Stimulated activated effector memory CD8-positive, alpha-beta T cell treated with anti-CD3 and anti-CD28 coated beads, Interleukin-12 subunit alpha, Interleukin-12 subunit beta, amount 100 ng/mL, for 72 hours (primary cell): ENCODE results near the gene PCNP.
"Not testable (repeated sequence)": the region's sequence is repeated elsewhere in the genome, so short reads cannot be mapped to it uniquely, and the experiment has no call there.

ENCODE experiments used
- ATAC-seq: fragments of 150-1000 bp; cut with Tn5 transposase; 2 replicates; pipeline ENCODE4 v1.10.0; 2021
- DNase-seq, 2 donors: peaks; one replicate each; pipeline ENCODE4 v3.0.0; 2021 to 2022; ENCODE audit warnings: low spot score in 2 of 2
- H3K27ac Mint-ChIP-seq: one replicate; pipeline ENCODE4 v1.8.0; 2022; ENCODE audit warnings: mild to moderate bottlenecking, mixed read lengths
- H3K36me3 Mint-ChIP-seq: one replicate; pipeline ENCODE4 v1.8.0; 2022; ENCODE audit warnings: mild to moderate bottlenecking, mixed read lengths
- H3K4me1 Mint-ChIP-seq: one replicate; pipeline ENCODE4 v1.8.0; 2022; ENCODE audit warnings: mixed read lengths
- H3K4me3 Mint-ChIP-seq: one replicate; pipeline ENCODE4 v1.8.0; 2022; ENCODE audit warnings: mild to moderate bottlenecking, mixed read lengths
- H3K9me3 Mint-ChIP-seq: one replicate; pipeline ENCODE4 v1.8.0; 2022; ENCODE audit warnings: mixed read lengths

The PCNP gene

DNA sequence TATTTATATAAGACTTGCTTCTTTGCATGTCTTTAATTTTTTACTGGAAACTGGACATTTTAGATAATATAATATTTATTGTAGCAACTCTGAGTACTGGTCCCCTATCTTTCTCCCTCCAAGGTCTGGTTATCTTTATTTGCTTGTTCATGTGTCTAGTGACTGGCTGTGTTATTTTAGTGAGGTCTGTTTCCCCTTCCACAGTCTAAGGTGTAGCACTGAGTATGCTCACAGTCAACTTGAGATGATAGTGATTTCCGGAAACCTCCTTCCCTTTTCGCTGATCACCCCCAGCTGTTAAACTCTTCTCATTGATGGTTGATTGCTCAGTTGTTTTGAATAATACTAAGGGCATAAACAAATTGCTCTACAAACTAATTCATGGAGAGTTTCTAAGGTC is 37.0 kb downstream of the PCNP start:
- ATAC-seq (no peak), DNase-seq (no peak)
- no peaks in the 10 kb centered on the region for H3K9me3 Mint-ChIP-seq
- H3K36me3 Mint-ChIP-seq: no peaks in the 10 kb centered on the region
- no peak overlapping the region for H3K4me3 Mint-ChIP-seq
- no peak overlapping the region for H3K27ac Mint-ChIP-seq
- H3K4me1 Mint-ChIP-seq: no peaks in the 10 kb centered on the region

DNA sequence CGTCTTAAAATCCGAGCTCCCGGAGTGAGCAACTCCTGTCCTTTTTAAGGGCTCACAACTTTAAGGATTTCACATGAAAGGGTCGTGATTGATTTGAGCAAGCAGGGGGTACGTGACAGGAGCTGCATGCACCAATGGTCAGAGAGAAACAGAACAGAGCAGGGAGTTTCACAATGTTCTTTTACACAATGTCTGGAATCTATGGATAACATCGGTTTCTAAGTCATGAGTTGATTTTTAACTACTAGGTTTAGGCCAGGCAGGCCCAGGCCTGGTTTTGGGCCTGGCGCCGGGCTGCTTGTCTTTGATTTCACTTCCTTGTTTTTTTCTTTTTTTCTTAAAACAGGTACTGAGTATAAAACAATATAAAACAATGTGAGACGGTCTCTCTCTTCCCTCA is 39.0 kb downstream of the PCNP start:
- DNase-seq, H3K36me3 Mint-ChIP-seq, ATAC-seq, H3K4me3 Mint-ChIP-seq, H3K9me3 Mint-ChIP-seq, H3K4me1 Mint-ChIP-seq, H3K27ac Mint-ChIP-seq: not testable (repeated sequence)

- DNase-seq (no peak), ATAC-seq (no peak)
- Mint-ChIP-seq H3K27ac (no peak overlapping the region), H3K9me3 (no peaks in the 10 kb centered on the region), H3K4me1 (no peaks in the 10 kb centered on the region), H3K4me3 (no peak overlapping the region), H3K36me3 (no peaks in the 10 kb centered on the region)
Measured at GRCh38 chr3:101615525-101615924, 41.5 kb downstream of the PCNP start.

- no peak for ATAC-seq
- Mint-ChIP-seq H3K4me3 (no peak overlapping the region), H3K27ac (no peak overlapping the region), H3K36me3 (no peaks in the 10 kb centered on the region), H3K9me3 (no peaks in the 10 kb centered on the region), H3K4me1 (no peaks in the 10 kb centered on the region)
- DNase-seq: no peak
Measured at GRCh38 chr3:101617478-101617877, 43.5 kb downstream of the PCNP start.

DNA sequence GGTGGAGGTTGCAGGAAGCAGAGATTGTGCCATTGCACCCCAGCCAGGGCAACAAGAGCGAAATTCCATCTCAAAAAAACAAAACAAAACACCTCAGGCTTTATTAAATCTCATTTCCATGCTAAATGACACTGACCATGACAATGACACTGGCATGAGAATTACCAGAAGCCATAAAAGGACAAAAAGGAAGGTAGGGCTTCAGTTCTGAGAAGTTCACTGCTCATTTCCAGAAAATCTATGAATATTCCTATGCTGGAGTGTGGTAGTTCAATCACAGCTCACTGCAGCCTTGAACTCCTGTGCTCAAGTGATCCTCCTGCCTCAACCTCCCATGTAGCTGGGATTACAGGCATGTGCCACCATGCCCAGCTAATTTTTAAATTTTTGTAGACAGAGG is 44.7 kb downstream of the PCNP start:
- ATAC-seq (no peak), DNase-seq (no peak)
- H3K4me1 Mint-ChIP-seq: no peaks in the 10 kb centered on the region
- H3K4me3 Mint-ChIP-seq: no peak overlapping the region
- H3K36me3 Mint-ChIP-seq: no peaks in the 10 kb centered on the region
- no peak overlapping the region for H3K27ac Mint-ChIP-seq
- no peaks in the 10 kb centered on the region for H3K9me3 Mint-ChIP-seq

- DNase-seq (no peak), ATAC-seq (no peak)
- Mint-ChIP-seq H3K9me3 (no peaks in the 10 kb centered on the region), H3K4me3 (no peak overlapping the region), H3K27ac (no peak overlapping the region), H3K4me1 (no peaks in the 10 kb centered on the region), H3K36me3 (no peaks in the 10 kb centered on the region)
Measured at GRCh38 chr3:101619734-101620133, 45.8 kb downstream of the PCNP start.

GRCh38 chr3:101623656-101624055 is 49.7 kb downstream of the PCNP start:
- DNase-seq (no peak), ATAC-seq (no peak)
- H3K4me1 Mint-ChIP-seq: no peaks in the 10 kb centered on the region

DNA sequence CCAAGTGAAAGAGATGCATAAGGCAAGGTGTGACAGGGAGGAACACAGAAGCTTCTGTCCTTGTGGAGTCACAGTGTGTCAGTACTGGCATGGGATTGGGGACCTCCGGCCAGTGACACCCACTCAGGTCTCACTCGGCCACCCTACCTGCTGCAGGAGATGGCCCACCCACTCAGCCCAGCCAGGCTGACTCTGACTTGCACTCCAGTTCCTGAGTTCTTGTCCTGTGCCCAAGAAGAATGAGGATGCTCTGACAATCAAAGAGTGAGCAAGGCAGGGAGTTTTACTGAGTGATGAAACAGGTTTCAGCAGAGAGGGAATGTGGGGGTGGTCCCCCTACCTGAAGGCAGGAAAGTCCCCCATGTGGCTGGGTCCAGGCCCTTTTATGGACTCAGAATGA is 50.9 kb downstream of the PCNP start:
- ATAC-seq: no peak
- no peaks in the 10 kb centered on the region for H3K9me3 Mint-ChIP-seq
- no peak for DNase-seq

More at GRCh38 chr3:101623656-101624055, 49.7 kb downstream of the PCNP start:
- Mint-ChIP-seq H3K36me3 (no peaks in the 10 kb centered on the region), H3K9me3 (no peaks in the 10 kb centered on the region), H3K27ac (no peak overlapping the region), H3K4me3 (no peak overlapping the region)

DNA sequence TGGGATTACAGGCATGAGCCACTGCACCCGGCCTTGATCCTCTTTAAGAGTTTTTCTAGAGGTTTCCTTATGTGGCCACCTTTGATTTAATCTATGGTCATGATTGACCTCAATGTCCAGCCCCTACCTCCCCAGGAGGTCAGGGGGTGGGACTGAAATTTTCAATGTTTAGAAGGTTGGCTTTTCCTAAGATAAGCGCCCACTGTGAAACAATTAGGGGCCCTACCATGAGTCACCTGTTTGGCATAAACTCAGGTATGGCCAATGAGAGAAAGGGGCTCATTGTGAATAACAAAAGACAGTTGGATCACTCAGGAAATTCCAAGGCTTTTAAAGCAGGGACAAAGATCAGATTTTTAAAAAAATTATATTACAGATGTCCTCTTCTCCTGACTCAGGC is 51.9 kb downstream of the PCNP start:
- H3K4me3 Mint-ChIP-seq: no peak overlapping the region
- no peak overlapping the region for H3K27ac Mint-ChIP-seq
- no peaks in the 10 kb centered on the region for H3K36me3 Mint-ChIP-seq

More for the DNA sequence above, 50.9 kb downstream of the PCNP start:
- H3K4me1 Mint-ChIP-seq: no peaks in the 10 kb centered on the region
- H3K27ac Mint-ChIP-seq: no peak overlapping the region
- no peak overlapping the region for H3K4me3 Mint-ChIP-seq
- H3K36me3 Mint-ChIP-seq: no peaks in the 10 kb centered on the region

DNA sequence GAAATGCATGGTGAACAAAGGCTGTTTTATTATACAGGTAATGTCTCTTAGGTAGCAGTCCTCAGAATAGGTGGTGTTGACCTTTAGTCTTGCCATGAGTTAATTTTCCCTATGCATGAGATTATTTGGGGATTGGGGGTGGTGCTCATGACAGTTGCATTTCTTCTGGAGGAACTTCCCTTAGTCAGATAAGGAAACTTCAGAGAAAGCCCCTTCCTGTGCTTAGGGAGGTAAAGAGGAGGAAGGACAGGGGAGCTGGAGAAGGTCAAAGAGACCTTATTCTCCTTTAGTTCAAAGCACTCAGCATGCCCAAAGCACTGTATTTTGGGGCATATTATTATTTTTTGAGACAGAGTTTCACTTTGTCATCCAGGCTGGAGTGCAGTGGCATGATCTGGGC is 55.2 kb downstream of the PCNP start:
- Mint-ChIP-seq H3K9me3 (no peaks in the 10 kb centered on the region), H3K4me1 (no peaks in the 10 kb centered on the region), H3K27ac (no peak overlapping the region), H3K36me3 (no peaks in the 10 kb centered on the region), H3K4me3 (no peak overlapping the region)
- ATAC-seq: no peak
- DNase-seq: no peak

More for the DNA sequence above, 51.9 kb downstream of the PCNP start:
- DNase-seq (no peak), ATAC-seq (no peak)
- Mint-ChIP-seq H3K9me3 (no peaks in the 10 kb centered on the region), H3K4me1 (no peaks in the 10 kb centered on the region)

- no peak overlapping the region for H3K27ac Mint-ChIP-seq
- H3K36me3 Mint-ChIP-seq: no peaks in the 10 kb centered on the region
- no peak for DNase-seq
- H3K4me1 Mint-ChIP-seq: peaks cover 3% of the 10 kb centered on the region
- no peak overlapping the region for H3K4me3 Mint-ChIP-seq
- H3K9me3 Mint-ChIP-seq: no peaks in the 10 kb centered on the region
- ATAC-seq: no peak
Measured at GRCh38 chr3:101631098-101631796, 57.3 kb downstream of the PCNP start.

GRCh38 chr3:101631959-101632358 is 58.0 kb downstream of the PCNP start:
- not testable (repeated sequence) for H3K36me3 Mint-ChIP-seq, H3K4me1 Mint-ChIP-seq, ATAC-seq, DNase-seq, H3K4me3 Mint-ChIP-seq, H3K9me3 Mint-ChIP-seq
- peak overlapping the region; percentile 37 for H3K27ac Mint-ChIP-seq

GRCh38 chr3:101632586-101632985 is 58.6 kb downstream of the PCNP start:
- Mint-ChIP-seq H3K36me3 (no peaks in the 10 kb centered on the region), H3K9me3 (no peaks in the 10 kb centered on the region), H3K4me3 (no peak overlapping the region), H3K4me1 (peaks cover 7% of the 10 kb centered on the region), H3K27ac (peak overlapping the region; percentile 37)
- ATAC-seq: no peak
- no peak for DNase-seq

DNA sequence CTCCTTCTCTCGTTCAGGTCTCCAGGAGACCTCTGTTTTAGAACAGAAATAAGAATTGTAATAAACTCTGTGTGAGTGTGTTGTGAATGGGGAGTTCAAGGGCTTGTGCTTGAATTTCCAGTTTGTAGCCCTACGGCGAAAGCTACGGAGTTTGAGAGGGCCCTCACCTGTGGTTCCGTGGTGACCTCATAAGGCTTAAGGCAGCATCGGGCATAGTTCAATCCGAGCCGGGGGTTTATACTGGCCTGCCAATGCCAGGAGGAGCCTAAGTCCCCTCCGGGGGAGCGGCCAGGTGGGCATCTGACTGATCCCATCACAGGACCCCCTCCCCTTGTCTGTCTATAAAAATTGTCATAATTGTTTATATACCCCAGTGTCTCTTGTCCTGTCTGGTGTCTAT is 59.2 kb downstream of the PCNP start:
- H3K4me1 Mint-ChIP-seq: peaks cover 7% of the 10 kb centered on the region
- H3K36me3 Mint-ChIP-seq: no peaks in the 10 kb centered on the region
- H3K27ac Mint-ChIP-seq: no peak overlapping the region
- ATAC-seq (no peak), DNase-seq (no peak)
- no peaks in the 10 kb centered on the region for H3K9me3 Mint-ChIP-seq
- no peak overlapping the region for H3K4me3 Mint-ChIP-seq

DNA sequence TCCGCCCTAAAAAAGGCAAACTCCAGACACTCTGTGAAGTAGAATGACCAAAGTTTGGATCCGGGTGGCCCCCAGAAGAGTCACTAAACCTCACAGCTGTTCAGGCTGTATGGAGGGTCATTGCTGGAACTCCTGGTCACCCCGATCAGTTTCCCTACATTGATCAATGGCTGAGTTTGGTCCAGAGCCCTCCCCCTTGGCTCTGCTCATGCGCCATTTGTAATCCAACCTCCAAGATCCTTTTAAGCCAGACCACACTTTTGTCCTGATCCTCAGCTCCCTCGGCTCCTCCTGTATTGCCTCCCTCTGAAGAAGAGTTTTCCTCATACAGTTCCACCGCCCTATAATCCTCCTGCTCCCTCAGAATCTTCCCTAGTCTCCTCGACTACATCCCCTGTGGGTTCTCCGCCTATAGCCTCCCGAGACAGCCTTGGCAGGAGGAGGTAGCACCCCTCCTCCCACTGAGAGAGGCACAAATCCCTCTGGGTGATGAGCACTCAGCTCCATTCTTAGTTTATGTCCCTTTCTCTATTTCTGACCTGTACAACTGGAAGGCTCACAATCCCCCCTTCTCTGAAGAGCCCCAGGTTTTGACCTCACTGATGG is 60.7 kb downstream of the PCNP start:
- no peak for DNase-seq
- Mint-ChIP-seq H3K9me3 (no peaks in the 10 kb centered on the region), H3K36me3 (no peaks in the 10 kb centered on the region), H3K4me1 (peaks cover 7% of the 10 kb centered on the region), H3K4me3 (no peak overlapping the region), H3K27ac (peak overlapping the region; percentile 56)
- no peak for ATAC-seq

- Mint-ChIP-seq H3K27ac (peak overlapping the region; percentile 56), H3K4me3 (no peak overlapping the region), H3K9me3 (no peaks in the 10 kb centered on the region), H3K36me3 (no peaks in the 10 kb centered on the region), H3K4me1 (peaks cover 7% of the 10 kb centered on the region)
- ATAC-seq: no peak
- DNase-seq: no peak
Measured at GRCh38 chr3:101635345-101635744, 61.4 kb downstream of the PCNP start.
